HG02798 (cell line): ENCODE measurements around the gene NUP37.
A peak's percentile ranks its signal among the peaks of the same experiment; 100 is the strongest.
"Not testable (repeated sequence)": the region's sequence is repeated elsewhere in the genome, so short reads cannot be mapped to it uniquely, and the experiment has no call there.

ENCODE experiments used
- ATAC-seq: cut with Tn5 transposase; IDR thresholded peaks from one replicate; pipeline ENCODE4 v1.9.1; 2021; ENCODE audit warnings: mild to moderate bottlenecking; ENCODE audit not compliant: unreplicated experiment, poor library complexity

Gene NUP37

GRCh38 chr12:102119674-102120563 lies at the start of gene NUP37, which contains the start of gene PARPBP:
Gene NUP37, minus strand, starts transcription at chr12:102120114. Its CDS starts 1,596 bp downstream, at chr12:102118518.
Gene PARPBP, plus strand, starts transcription at chr12:102120183. Its CDS starts 3,706 bp downstream, at chr12:102123889.
- ATAC-seq = peak; percentile 99

GRCh38 chr12:102167821-102168604 lies 48.1 kb upstream of the NUP37 start:
- peak; percentile 74 for ATAC-seq

GRCh38 chr12:102163383-102163782 lies 43.5 kb upstream of the NUP37 start:
- no peak for ATAC-seq

- not testable (repeated sequence) for ATAC-seq
Measured at GRCh38 chr12:102155206-102155605, 35.3 kb upstream of the NUP37 start.

- ATAC-seq = not testable (repeated sequence)
Measured at GRCh38 chr12:102147062-102147587, 27.2 kb upstream of the NUP37 start.

- no peak for ATAC-seq
Measured at GRCh38 chr12:102144221-102144620, 24.3 kb upstream of the NUP37 start.

GRCh38 chr12:102142866-102143373 lies 23.0 kb upstream of the NUP37 start:
- ATAC-seq = not testable (repeated sequence)

GRCh38 chr12:102137619-102138018 lies 17.7 kb upstream of the NUP37 start:
- not testable (repeated sequence) for ATAC-seq

GRCh38 chr12:102131442-102131841 lies 11.5 kb upstream of the NUP37 start:
- not testable (repeated sequence) for ATAC-seq

- not testable (repeated sequence) for ATAC-seq
Measured at GRCh38 chr12:102130720-102131119, 10.8 kb upstream of the NUP37 start.

- not testable (repeated sequence) for ATAC-seq
Measured at GRCh38 chr12:102121328-102121727, 1.4 kb upstream of the NUP37 start.

- ATAC-seq = no peak
Measured at GRCh38 chr12:102120886-102121285, 972 bp upstream of the NUP37 start.

GRCh38 chr12:102120564-102120873 lies 605 bp upstream of the NUP37 start:
- ATAC-seq = no peak

GRCh38 chr12:102118874-102119273 lies 1.0 kb downstream of the NUP37 start:
- ATAC-seq = no peak

- no peak for ATAC-seq
Measured at GRCh38 chr12:102116392-102116791, 3.5 kb downstream of the NUP37 start.

GRCh38 chr12:102114212-102114611 lies 5.7 kb downstream of the NUP37 start:
- ATAC-seq = no peak

- ATAC-seq = no peak
Measured at GRCh38 chr12:102110782-102111181, 9.1 kb downstream of the NUP37 start.

GRCh38 chr12:102107970-102108369 lies 11.9 kb downstream of the NUP37 start:
- ATAC-seq = no peak

- no peak for ATAC-seq
Measured at GRCh38 chr12:102106905-102107304, 13.0 kb downstream of the NUP37 start.

GRCh38 chr12:102096855-102097254 lies 23.1 kb downstream of the NUP37 start:
- no peak for ATAC-seq
